Measurements from ENCODE around the gene CSF2. TPM values are rescaled to one million over a fixed set of nuclear protein-coding genes. Genes with fewer than 3 reads are reported as not detected.

Gene CSF2
- total RNA-seq, 1 experiment from 2014 or later: 0.30 TPM

GRCh38 chr5:132046880-132047299 lies 26.7 kb upstream of the CSF2 start:
- Histone ChIP-seq H3K4me2 (ENCODE audit: low read length) (no peak overlapping the region), H3K36me3 (ENCODE audit: control insufficient read depth in 1 of 2, insufficient read depth in 2 of 2, low read length in 2 of 2) (no peaks in the 10 kb centered on the region), H3K4me3 (replicated peaks in 1 of 2; ENCODE audit: low read depth in 1 of 2, low read length in 2 of 2) (no peak overlapping the region), H3K4me1 (ENCODE audit: control insufficient read depth in 1 of 2, insufficient read depth in 2 of 2, low read length in 2 of 2) (no peaks in the 10 kb centered on the region), H3K9ac (ENCODE audit: low read length) (no peak overlapping the region), H3K27ac (ENCODE audit: low read depth, low read length) (no peak overlapping the region), H2AFZ (ENCODE audit: low read depth, low read length, poor library complexity, severe bottlenecking) (no peak overlapping the region), H3K27me3 (ENCODE audit: insufficient read depth, low read length) (no peaks in the 10 kb centered on the region), H3K9me2 (ENCODE audit: insufficient read depth) (no peaks in the 10 kb centered on the region), H4K20me1 (ENCODE audit: insufficient read depth) (no peaks in the 10 kb centered on the region), H3K79me2 (ENCODE audit: insufficient read depth, low read length) (no peaks in the 10 kb centered on the region), H3K9me3 (ENCODE audit: control insufficient read depth in 1 of 2, insufficient read depth in 1 of 2, low read depth in 1 of 2, low read length in 2 of 2) (no peaks in the 10 kb centered on the region)
- TF ChIP-seq RAD21 (IDR thresholded peaks at IDR 0.05; ENCODE audit: low read depth) (no peak), ZNF274 (IDR thresholded peaks at IDR 0.05; ENCODE audit: low read depth, low read length) (no peak), SRF (IDR thresholded peaks at IDR 0.05; ENCODE audit: low read depth) (no peak), YY1 (IDR thresholded peaks at IDR 0.05; ENCODE audit: extremely low read depth, insufficient replicate concordance, low read depth, low read length) (no peak), ELF1 (IDR thresholded peaks at IDR 0.05; ENCODE audit: borderline replicate concordance, low read depth) (no peak), FOSL1 (IDR thresholded peaks at IDR 0.05; ENCODE audit: low read depth) (no peak), POLR2AphosphoS5 (IDR thresholded peaks at IDR 0.05; ENCODE audit: low read depth, low read length) (no peak)
- TF ChIP-seq, protein P1, sequence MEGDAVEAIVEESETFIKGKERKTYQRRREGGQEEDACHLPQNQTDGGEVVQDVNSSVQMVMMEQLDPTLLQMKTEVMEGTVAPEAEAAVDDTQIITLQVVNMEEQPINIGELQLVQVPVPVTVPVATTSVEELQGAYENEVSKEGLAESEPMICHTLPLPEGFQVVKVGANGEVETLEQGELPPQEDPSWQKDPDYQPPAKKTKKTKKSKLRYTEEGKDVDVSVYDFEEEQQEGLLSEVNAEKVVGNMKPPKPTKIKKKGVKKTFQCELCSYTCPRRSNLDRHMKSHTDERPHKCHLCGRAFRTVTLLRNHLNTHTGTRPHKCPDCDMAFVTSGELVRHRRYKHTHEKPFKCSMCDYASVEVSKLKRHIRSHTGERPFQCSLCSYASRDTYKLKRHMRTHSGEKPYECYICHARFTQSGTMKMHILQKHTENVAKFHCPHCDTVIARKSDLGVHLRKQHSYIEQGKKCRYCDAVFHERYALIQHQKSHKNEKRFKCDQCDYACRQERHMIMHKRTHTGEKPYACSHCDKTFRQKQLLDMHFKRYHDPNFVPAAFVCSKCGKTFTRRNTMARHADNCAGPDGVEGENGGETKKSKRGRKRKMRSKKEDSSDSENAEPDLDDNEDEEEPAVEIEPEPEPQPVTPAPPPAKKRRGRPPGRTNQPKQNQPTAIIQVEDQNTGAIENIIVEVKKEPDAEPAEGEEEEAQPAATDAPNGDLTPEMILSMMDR (IDR thresholded peaks at IDR 0.05 in 2 of 3, conservative IDR thresholded peaks at IDR 0.05 in 1 of 3; ENCODE audit: borderline replicate concordance in 1 of 3, insufficient read depth in 1 of 3, low read depth in 2 of 3, low read length in 2 of 3): no peak
- TF ChIP-seq, protein P2, sequence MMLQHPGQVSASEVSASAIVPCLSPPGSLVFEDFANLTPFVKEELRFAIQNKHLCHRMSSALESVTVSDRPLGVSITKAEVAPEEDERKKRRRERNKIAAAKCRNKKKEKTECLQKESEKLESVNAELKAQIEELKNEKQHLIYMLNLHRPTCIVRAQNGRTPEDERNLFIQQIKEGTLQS (IDR thresholded peaks at IDR 0.05): no peak
- CTCF ChIA-PET: no interaction called here
- DNase-seq (ENCODE audit: low read depth, low spot score): no peak
- intact Hi-C loops (cut with micrococcal nuclease): no loop called here
- RAD21 ChIA-PET (ENCODE audit: low non-redundant PET in 1 of 2, low total read pairs in 2 of 2, uncharacterized antibody in 2 of 2, unreplicated experiment in 2 of 2): no interaction called here
- no peak for ATAC-seq
- POLR2A ChIA-PET: no interaction called here
- BruUV-seq (replicated peaks): no TSS peak

All from HCT116 (cell line).